ENCODE data around the gene EYS.

EYS gene

DNA sequence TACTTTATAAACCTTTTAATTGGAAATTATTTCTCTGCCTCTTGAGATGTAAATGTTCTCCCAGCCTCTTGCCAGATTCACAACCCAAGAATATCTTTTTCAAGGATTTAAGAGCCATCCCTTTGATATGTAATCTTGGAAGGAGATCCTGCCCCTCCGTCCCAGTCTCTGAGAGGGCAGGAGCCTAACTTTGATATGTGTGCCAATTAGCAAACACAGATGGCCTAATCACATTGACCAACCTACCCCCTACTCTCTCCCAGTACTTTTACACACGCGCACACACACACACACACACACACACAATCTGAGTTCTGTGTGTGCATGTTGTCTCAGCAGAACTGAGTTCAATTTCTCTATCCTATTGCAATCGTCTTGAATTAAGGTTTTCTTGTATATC lies 1447.7 kb downstream of the EYS start:
- H3K4me3 ChIP-seq (ENCODE audit: low read length, poor library complexity, severe bottlenecking) = no peak overlapping the region
- no peak overlapping the region for H3K4me2 ChIP-seq (ENCODE audit: low read depth, low read length, poor library complexity, severe bottlenecking)
- no peak overlapping the region for H3K9ac ChIP-seq (ENCODE audit: low read depth, low read length, poor library complexity, severe bottlenecking)
- no peaks in the 10 kb centered on the region for H3F3A ChIP-seq (ENCODE audit: low read depth)
- no peaks in the 10 kb centered on the region for H3K9me3 ChIP-seq (ENCODE audit: insufficient read depth, low read depth, low read length)
- no peaks in the 10 kb centered on the region for H3K9me2 ChIP-seq (replicated peaks; ENCODE audit: low read depth, low read length)
- no peaks in the 10 kb centered on the region for H3K36me3 ChIP-seq (ENCODE audit: insufficient read depth, low read length)
- H2AFZ ChIP-seq (ENCODE audit: low read length) = no peak overlapping the region
- no peaks in the 10 kb centered on the region for H4K20me1 ChIP-seq (ENCODE audit: insufficient read depth, low read length, poor library complexity, severe bottlenecking)
- TF ChIP-seq, protein P1, sequence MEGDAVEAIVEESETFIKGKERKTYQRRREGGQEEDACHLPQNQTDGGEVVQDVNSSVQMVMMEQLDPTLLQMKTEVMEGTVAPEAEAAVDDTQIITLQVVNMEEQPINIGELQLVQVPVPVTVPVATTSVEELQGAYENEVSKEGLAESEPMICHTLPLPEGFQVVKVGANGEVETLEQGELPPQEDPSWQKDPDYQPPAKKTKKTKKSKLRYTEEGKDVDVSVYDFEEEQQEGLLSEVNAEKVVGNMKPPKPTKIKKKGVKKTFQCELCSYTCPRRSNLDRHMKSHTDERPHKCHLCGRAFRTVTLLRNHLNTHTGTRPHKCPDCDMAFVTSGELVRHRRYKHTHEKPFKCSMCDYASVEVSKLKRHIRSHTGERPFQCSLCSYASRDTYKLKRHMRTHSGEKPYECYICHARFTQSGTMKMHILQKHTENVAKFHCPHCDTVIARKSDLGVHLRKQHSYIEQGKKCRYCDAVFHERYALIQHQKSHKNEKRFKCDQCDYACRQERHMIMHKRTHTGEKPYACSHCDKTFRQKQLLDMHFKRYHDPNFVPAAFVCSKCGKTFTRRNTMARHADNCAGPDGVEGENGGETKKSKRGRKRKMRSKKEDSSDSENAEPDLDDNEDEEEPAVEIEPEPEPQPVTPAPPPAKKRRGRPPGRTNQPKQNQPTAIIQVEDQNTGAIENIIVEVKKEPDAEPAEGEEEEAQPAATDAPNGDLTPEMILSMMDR (conservative IDR thresholded peaks at IDR 0.05; ENCODE audit: low read length) = no peak
- no peak for TF ChIP-seq EZH2phosphoT487 (IDR thresholded peaks at IDR 0.05; ENCODE audit: borderline replicate concordance)
- H3K79me2 ChIP-seq (ENCODE audit: insufficient read depth, low read length) = no peaks in the 10 kb centered on the region
- no peaks in the 10 kb centered on the region for H3K27me3 ChIP-seq (ENCODE audit: insufficient read depth, low read length, poor library complexity, severe bottlenecking)
- H3K4me1 ChIP-seq (ENCODE audit: insufficient read depth, low read length, poor library complexity, severe bottlenecking) = no peaks in the 10 kb centered on the region

DNA sequence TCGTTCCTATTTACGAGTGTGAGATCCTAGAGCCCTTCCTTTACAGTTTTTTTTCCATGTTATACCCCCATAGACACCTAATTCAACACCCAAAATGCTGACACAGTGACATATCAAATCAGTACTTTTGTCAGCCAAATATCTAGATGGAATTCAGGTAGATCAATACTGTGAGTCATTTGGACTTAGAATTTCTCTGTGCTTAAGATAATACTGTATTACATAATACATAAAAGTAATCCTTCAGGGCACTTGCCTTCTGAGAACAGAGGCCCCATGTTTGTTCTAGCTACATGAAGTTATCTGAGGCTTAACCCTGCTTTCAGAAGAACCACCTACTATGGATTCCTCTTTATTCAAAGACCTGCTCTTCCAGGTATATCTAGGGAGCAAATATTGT lies 1448.3 kb downstream of the EYS start:
- no peaks in the 10 kb centered on the region for H3K79me2 ChIP-seq (ENCODE audit: insufficient read depth, low read length)
- H3K4me3 ChIP-seq (ENCODE audit: low read length, poor library complexity, severe bottlenecking) = no peak overlapping the region
- no peaks in the 10 kb centered on the region for H3K36me3 ChIP-seq (ENCODE audit: insufficient read depth, low read length)
- H3K4me1 ChIP-seq (ENCODE audit: insufficient read depth, low read length, poor library complexity, severe bottlenecking) = no peaks in the 10 kb centered on the region
- no peak overlapping the region for H3K9ac ChIP-seq (ENCODE audit: low read depth, low read length, poor library complexity, severe bottlenecking)
- TF ChIP-seq, protein P1 (conservative IDR thresholded peaks at IDR 0.05; ENCODE audit: low read length) = no peak
- TF ChIP-seq EZH2phosphoT487 (IDR thresholded peaks at IDR 0.05; ENCODE audit: borderline replicate concordance) = no peak
- no peak overlapping the region for H3K4me2 ChIP-seq (ENCODE audit: low read depth, low read length, poor library complexity, severe bottlenecking)
- H3K9me2 ChIP-seq (replicated peaks; ENCODE audit: low read depth, low read length) = no peaks in the 10 kb centered on the region
- no peaks in the 10 kb centered on the region for H3K27me3 ChIP-seq (ENCODE audit: insufficient read depth, low read length, poor library complexity, severe bottlenecking)
- H4K20me1 ChIP-seq (ENCODE audit: insufficient read depth, low read length, poor library complexity, severe bottlenecking) = no peaks in the 10 kb centered on the region
- no peaks in the 10 kb centered on the region for H3F3A ChIP-seq (ENCODE audit: low read depth)
- H3K9me3 ChIP-seq (ENCODE audit: insufficient read depth, low read depth, low read length) = no peaks in the 10 kb centered on the region
- H2AFZ ChIP-seq (ENCODE audit: low read length) = no peak overlapping the region

DNA sequence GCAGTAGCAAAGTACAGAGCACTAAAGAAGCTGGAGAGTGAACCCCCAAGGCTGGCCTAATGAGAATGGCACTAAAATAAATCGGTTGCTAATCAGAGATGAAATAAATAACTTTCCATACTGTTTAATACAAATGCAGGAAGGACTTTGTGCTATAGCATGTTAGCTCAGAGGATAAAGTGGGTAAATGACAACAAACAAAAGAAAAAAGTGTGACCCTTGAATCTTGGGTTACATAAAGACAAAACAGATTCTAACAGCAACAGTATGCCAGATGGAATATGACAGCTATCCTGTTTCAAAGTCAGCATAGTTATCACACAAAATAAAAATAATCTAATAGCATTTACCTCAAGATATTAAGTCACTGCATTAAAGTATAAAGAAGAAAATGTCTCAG lies 1448.7 kb downstream of the EYS start:
- no peaks in the 10 kb centered on the region for H3K9me2 ChIP-seq (replicated peaks; ENCODE audit: low read depth, low read length)
- no peak overlapping the region for H3K4me3 ChIP-seq (ENCODE audit: low read length, poor library complexity, severe bottlenecking)
- no peaks in the 10 kb centered on the region for H3K9me3 ChIP-seq (ENCODE audit: insufficient read depth, low read depth, low read length)
- no peaks in the 10 kb centered on the region for H3F3A ChIP-seq (ENCODE audit: low read depth)
- no peaks in the 10 kb centered on the region for H3K79me2 ChIP-seq (ENCODE audit: insufficient read depth, low read length)
- H3K27me3 ChIP-seq (ENCODE audit: insufficient read depth, low read length, poor library complexity, severe bottlenecking) = no peaks in the 10 kb centered on the region
- no peak overlapping the region for H3K4me2 ChIP-seq (ENCODE audit: low read depth, low read length, poor library complexity, severe bottlenecking)
- no peaks in the 10 kb centered on the region for H4K20me1 ChIP-seq (ENCODE audit: insufficient read depth, low read length, poor library complexity, severe bottlenecking)
- TF ChIP-seq, protein P1 (conservative IDR thresholded peaks at IDR 0.05; ENCODE audit: low read length) = no peak
- no peak for TF ChIP-seq EZH2phosphoT487 (IDR thresholded peaks at IDR 0.05; ENCODE audit: borderline replicate concordance)
- no peaks in the 10 kb centered on the region for H3K4me1 ChIP-seq (ENCODE audit: insufficient read depth, low read length, poor library complexity, severe bottlenecking)
- no peak overlapping the region for H3K9ac ChIP-seq (ENCODE audit: low read depth, low read length, poor library complexity, severe bottlenecking)
- no peaks in the 10 kb centered on the region for H3K36me3 ChIP-seq (ENCODE audit: insufficient read depth, low read length)
- no peak overlapping the region for H2AFZ ChIP-seq (ENCODE audit: low read length)

Measured in Loucy (cell line).